22Rv1 (cell line): ENCODE data around the gene TUBA3D.
"Not testable (repeated sequence)": the region's sequence is repeated elsewhere in the genome, so short reads cannot be mapped to it uniquely, and the experiment has no call there.

ENCODE experiments used
- ZFX ChIP-seq: fragments of 450-650 bp; IDR thresholded peaks from 2 replicates; pipeline ENCODE4 v1.6.1; 2017; ENCODE audit warnings: antibody characterized with exemption, borderline replicate concordance
- TF ChIP-seq, protein P1 (sequence below): fragments of 450-650 bp; IDR thresholded peaks from 2 replicates; pipeline ENCODE4 v1.5.1; 2017; ENCODE audit warnings: mild to moderate bottlenecking

- TF ChIP-seq, protein P1, sequence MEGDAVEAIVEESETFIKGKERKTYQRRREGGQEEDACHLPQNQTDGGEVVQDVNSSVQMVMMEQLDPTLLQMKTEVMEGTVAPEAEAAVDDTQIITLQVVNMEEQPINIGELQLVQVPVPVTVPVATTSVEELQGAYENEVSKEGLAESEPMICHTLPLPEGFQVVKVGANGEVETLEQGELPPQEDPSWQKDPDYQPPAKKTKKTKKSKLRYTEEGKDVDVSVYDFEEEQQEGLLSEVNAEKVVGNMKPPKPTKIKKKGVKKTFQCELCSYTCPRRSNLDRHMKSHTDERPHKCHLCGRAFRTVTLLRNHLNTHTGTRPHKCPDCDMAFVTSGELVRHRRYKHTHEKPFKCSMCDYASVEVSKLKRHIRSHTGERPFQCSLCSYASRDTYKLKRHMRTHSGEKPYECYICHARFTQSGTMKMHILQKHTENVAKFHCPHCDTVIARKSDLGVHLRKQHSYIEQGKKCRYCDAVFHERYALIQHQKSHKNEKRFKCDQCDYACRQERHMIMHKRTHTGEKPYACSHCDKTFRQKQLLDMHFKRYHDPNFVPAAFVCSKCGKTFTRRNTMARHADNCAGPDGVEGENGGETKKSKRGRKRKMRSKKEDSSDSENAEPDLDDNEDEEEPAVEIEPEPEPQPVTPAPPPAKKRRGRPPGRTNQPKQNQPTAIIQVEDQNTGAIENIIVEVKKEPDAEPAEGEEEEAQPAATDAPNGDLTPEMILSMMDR = not testable (repeated sequence)
- TF ChIP-seq ZFX = not testable (repeated sequence)
Measured at GRCh38 chr2:131495506-131495905, 19.6 kb downstream of the TUBA3D start.
